ENCODE measurements around the gene GDPD2. TPM values are rescaled to one million over a fixed set of nuclear protein-coding genes. Genes with fewer than 3 reads are reported as not detected.

The GDPD2 gene
- total and polyA plus RNA-seq, 2 of the 13 experiments (the other 11 are each of a cell fraction or from before 2014, with no cell fraction given), result 0.04 to 0.08 TPM

GRCh38 chrX:70410921-70411320 lies 12.2 kb upstream of the GDPD2 start (continued):
- TF ChIP-seq ZNF276 (CRISPR knock-in tag; IDR thresholded peaks at IDR 0.05; ENCODE audit: low read depth) (no peak), SP1 (IDR thresholded peaks at IDR 0.05) (no peak), SP1 (CRISPR knock-in tag; IDR thresholded peaks at IDR 0.05) (no peak), GABPA (IDR thresholded peaks at IDR 0.05; ENCODE audit: low read depth, low read length) (no peak), GABPA (CRISPR knock-in tag; IDR thresholded peaks at IDR 0.05; ENCODE audit: low read depth) (no peak), CENPT (CRISPR knock-in tag; IDR thresholded peaks at IDR 0.05; ENCODE audit: low read depth) (no peak), NFAT5 (CRISPR knock-in tag; IDR thresholded peaks at IDR 0.05) (no peak), ZMAT5 (CRISPR knock-in tag; IDR thresholded peaks at IDR 0.05; ENCODE audit: borderline replicate concordance, low read depth) (no peak), ZNF703 (CRISPR knock-in tag; IDR thresholded peaks at IDR 0.05; ENCODE audit: borderline replicate concordance) (no peak)

Measured in HepG2 (cell line).